Measurements from ENCODE around the gene RNU6-9. TPM values are rescaled to one million over a fixed set of nuclear protein-coding genes. Genes with fewer than 3 reads are reported as not detected.

Gene RNU6-9
- total and polyA plus RNA-seq, 2 of the 13 experiments (the other 11 are each of a cell fraction or from before 2014, with no cell fraction given), result under 0.01 TPM; not detected in 1

- TF ChIP-seq ZBTB39 (CRISPR knock-in tag; IDR thresholded peaks at IDR 0.05) (no peak), FOXO1 (CRISPR knock-in tag; IDR thresholded peaks at IDR 0.05) (peak; percentile 91), TSC22D2 (CRISPR knock-in tag; IDR thresholded peaks at IDR 0.05; ENCODE audit: borderline replicate concordance) (peak; percentile 89; the same call in 1 of the 2 replicates), PRDM15 (CRISPR knock-in tag; IDR thresholded peaks at IDR 0.05) (no peak), SNAPC2 (CRISPR knock-in tag; IDR thresholded peaks at IDR 0.05) (peak; percentile 85), HNRNPLL (IDR thresholded peaks at IDR 0.05; ENCODE audit: low read depth, low read length, poor library complexity, severe bottlenecking) (peak; percentile 53), MXD3 (CRISPR knock-in tag; IDR thresholded peaks at IDR 0.05) (peak; percentile 96), PTBP1 (IDR thresholded peaks at IDR 0.05; ENCODE audit: low read depth, low read length, poor library complexity, severe bottlenecking) (no peak), ZNF468 (CRISPR knock-in tag; IDR thresholded peaks at IDR 0.05) (no peak), MTA1 (CRISPR knock-in tag; IDR thresholded peaks at IDR 0.05; ENCODE audit: borderline replicate concordance) (peak; percentile 95), NAIF1 (CRISPR knock-in tag; IDR thresholded peaks at IDR 0.05; ENCODE audit: borderline replicate concordance) (no peak), ZNF441 (CRISPR knock-in tag; IDR thresholded peaks at IDR 0.05; ENCODE audit: borderline replicate concordance) (peak; percentile 87; the same call in 1 of the 2 replicates), ZNF263 (CRISPR knock-in tag; IDR thresholded peaks at IDR 0.05) (0 out of 2 replicates have a peak, but pooled peaks have one; percentile 56), ZNF280B (CRISPR knock-in tag; IDR thresholded peaks at IDR 0.05; ENCODE audit: borderline replicate concordance) (no peak), ZNF704 (CRISPR knock-in tag; IDR thresholded peaks at IDR 0.05; ENCODE audit: borderline replicate concordance) (0 out of 2 replicates have a peak, but pooled peaks have one; percentile 71), ZNF160 (CRISPR knock-in tag; IDR thresholded peaks at IDR 0.05) (no peak), PHB2 (IDR thresholded peaks at IDR 0.05; ENCODE audit: partially characterized antibody) (no peak), ETS1 (CRISPR knock-in tag; IDR thresholded peaks at IDR 0.05) (no peak), KDM6A (CRISPR knock-in tag; IDR thresholded peaks at IDR 0.05; ENCODE audit: low read depth) (peak; percentile 80)
Measured at GRCh38 chr19:934865-935479, 41.7 kb downstream of the RNU6-9 start (continued).

Data from HepG2 (cell line).